Measurements from ENCODE around the gene PDE4DIP.
"Not testable (repeated sequence)": the region's sequence is repeated elsewhere in the genome, so short reads cannot be mapped to it uniquely, and the experiment has no call there.

The PDE4DIP gene

GRCh38 chr1:148989378-148989777 lies 145.2 kb downstream of the PDE4DIP start:
- not testable (repeated sequence) for DNase-seq

GRCh38 chr1:148990233-148990788 lies 146.1 kb downstream of the PDE4DIP start:
- not testable (repeated sequence) for DNase-seq

- DNase-seq, result not testable (repeated sequence)
These were observed 147.6 kb downstream of the PDE4DIP start for GRCh38 chr1:148991818-148992217.

- DNase-seq, result not testable (repeated sequence)
These were observed 148.1 kb downstream of the PDE4DIP start for GRCh38 chr1:148992364-148992763.

GRCh38 chr1:148996449-148997224 lies 152.4 kb downstream of the PDE4DIP start:
- DNase-seq, result not testable (repeated sequence)

- not testable (repeated sequence) for DNase-seq
These were observed 153.2 kb downstream of the PDE4DIP start for GRCh38 chr1:148997405-148997804.

- DNase-seq, result not testable (repeated sequence)
These were observed 158.4 kb downstream of the PDE4DIP start for GRCh38 chr1:149002664-149003063.

GRCh38 chr1:149008326-149008725 lies 164.1 kb downstream of the PDE4DIP start:
- not testable (repeated sequence) for DNase-seq

- not testable (repeated sequence) for DNase-seq
These were observed 164.5 kb downstream of the PDE4DIP start for GRCh38 chr1:149008769-149009168.

- DNase-seq, result not testable (repeated sequence)
These were observed 165.5 kb downstream of the PDE4DIP start for GRCh38 chr1:149009761-149010160.

- DNase-seq, result not testable (repeated sequence)
These were observed 168.4 kb downstream of the PDE4DIP start for GRCh38 chr1:149012599-149012998.

GRCh38 chr1:149013513-149013912 lies 169.3 kb downstream of the PDE4DIP start:
- DNase-seq, result not testable (repeated sequence)

GRCh38 chr1:149015522-149015921 lies 171.3 kb downstream of the PDE4DIP start:
- DNase-seq, result not testable (repeated sequence)

- DNase-seq, result not testable (repeated sequence)
These were observed 172.4 kb downstream of the PDE4DIP start for GRCh38 chr1:149016626-149017025.

- not testable (repeated sequence) for DNase-seq
These were observed 174.3 kb downstream of the PDE4DIP start for GRCh38 chr1:149018577-149018976.

- not testable (repeated sequence) for DNase-seq
These were observed 180.1 kb downstream of the PDE4DIP start for GRCh38 chr1:149024327-149024726.

GRCh38 chr1:149033916-149034315 lies 189.7 kb downstream of the PDE4DIP start:
- not testable (repeated sequence) for DNase-seq

- not testable (repeated sequence) for DNase-seq
These were observed 198.8 kb downstream of the PDE4DIP start for GRCh38 chr1:149043056-149043455.

GRCh38 chr1:149064611-149065010 lies 220.4 kb downstream of the PDE4DIP start:
- DNase-seq, result not testable (repeated sequence)

- not testable (repeated sequence) for DNase-seq
These were observed 231.4 kb downstream of the PDE4DIP start for GRCh38 chr1:149075505-149076127.

Data from stimulated activated CD4-positive, alpha-beta T cell treated with anti-CD3 and anti-CD28 coated beads, Interleukin-2, amount 100 ng/mL, for 24 hours (primary cell).